NCI-H146 treated with DMSO at 0.1 percent for 48 hours (cell line): ENCODE measurements around the gene IFI27L1.

Experiments used
- DNase-seq: peaks from one replicate; lab custom pipeline; 2025; ENCODE audit not compliant: unreplicated experiment; lab: John Stamatoyannopoulos, UW

Gene IFI27L1

GRCh38 chr14:94113490-94113889 is 32.4 kb downstream of the IFI27L1 start:
- no peak for DNase-seq

- no peak for DNase-seq
Measured at GRCh38 chr14:94113908-94114588, 32.9 kb downstream of the IFI27L1 start.

DNA sequence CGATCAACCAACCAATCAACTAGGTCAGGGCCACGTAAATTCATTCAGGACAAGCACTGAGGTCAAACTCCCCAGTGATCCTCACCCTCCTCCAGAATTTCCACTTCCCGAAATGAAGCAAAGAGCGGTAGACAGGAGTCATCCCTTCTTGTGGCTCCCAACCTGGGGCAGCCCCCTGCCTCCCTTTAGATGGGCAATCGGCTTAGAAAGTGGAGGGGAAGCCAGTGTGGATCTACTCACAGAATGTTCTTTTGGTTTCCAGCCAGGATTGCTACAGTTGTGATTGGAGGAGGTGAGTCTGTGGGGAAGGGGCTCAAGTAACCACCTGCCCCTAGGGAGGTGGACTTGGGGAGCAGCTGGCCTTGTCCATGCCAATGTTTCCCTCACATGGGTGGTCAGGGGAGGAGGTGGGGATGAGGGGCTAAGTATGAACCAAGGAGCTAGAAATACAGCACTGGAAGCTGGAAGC is 33.5 kb downstream of the IFI27L1 start:
- DNase-seq = no peak

DNA sequence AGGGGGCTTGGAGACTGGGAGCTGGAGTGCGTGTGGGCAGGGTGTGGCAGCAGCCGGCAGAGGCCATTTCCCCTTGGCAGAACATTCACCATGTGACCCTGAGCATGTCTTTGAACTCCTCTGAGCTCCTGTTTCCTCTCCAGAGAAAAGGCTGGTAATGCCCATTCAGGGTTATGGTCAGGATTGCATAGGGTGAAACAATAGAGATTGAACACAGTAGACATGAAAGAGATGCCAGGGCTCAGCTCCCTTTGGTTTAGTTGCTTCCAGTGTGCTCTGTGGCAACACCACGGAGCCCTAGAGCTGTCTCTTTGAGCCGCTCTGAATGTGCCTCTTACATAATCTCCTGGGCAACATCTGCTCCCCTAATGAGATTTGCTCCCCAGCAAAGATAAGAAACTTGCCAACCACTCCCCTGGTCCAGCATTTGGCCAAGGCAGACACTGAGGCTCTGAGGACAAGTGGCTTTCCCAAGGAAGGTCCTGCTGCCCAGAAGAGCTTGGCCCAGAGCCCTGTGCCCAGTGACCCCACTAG is 34.0 kb downstream of the IFI27L1 start:
- DNase-seq = no peak

DNA sequence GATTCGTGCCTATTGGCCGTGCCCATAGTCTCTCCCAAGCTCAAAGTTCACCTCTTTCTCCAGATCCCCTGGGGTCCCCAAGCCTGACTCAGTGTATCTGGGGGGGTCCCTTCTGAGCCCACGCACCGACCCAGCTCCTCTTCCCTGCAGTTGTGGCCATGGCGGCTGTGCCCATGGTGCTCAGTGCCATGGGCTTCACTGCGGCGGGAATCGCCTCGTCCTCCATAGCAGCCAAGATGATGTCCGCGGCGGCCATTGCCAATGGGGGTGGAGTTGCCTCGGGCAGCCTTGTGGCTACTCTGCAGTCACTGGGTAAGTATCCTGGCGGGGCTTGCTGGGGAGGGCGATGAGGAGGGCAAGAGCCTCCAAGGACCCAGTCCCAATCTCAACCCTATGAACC is 34.5 kb downstream of the IFI27L1 start:
- no peak for DNase-seq

DNA sequence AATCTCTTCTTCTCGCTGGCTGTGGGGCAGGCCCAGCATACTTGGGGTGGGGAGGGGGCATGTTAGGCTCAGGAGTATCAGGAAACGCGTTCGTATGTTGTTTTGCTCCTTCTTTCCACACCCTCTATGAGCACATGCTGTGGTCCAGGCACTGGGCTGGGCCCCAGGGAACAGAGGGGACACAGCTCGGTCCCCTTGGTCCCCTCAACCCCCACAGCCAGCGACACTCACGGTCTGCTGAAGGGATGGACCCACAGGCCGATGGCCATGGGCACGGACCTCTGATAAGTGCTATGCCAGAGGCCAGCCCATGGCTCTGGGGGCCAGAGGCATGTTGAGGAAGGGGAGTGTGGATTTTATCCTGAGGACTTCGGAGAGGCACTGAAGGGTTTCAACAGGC is 35.6 kb downstream of the IFI27L1 start:
- no peak for DNase-seq

GRCh38 chr14:94117856-94118255 is 36.7 kb downstream of the IFI27L1 start:
- DNase-seq = no peak

- DNase-seq = no peak
Measured at GRCh38 chr14:94119071-94119470, 38.0 kb downstream of the IFI27L1 start.

GRCh38 chr14:94120667-94121340 is 39.7 kb downstream of the IFI27L1 start:
- no peak for DNase-seq

DNA sequence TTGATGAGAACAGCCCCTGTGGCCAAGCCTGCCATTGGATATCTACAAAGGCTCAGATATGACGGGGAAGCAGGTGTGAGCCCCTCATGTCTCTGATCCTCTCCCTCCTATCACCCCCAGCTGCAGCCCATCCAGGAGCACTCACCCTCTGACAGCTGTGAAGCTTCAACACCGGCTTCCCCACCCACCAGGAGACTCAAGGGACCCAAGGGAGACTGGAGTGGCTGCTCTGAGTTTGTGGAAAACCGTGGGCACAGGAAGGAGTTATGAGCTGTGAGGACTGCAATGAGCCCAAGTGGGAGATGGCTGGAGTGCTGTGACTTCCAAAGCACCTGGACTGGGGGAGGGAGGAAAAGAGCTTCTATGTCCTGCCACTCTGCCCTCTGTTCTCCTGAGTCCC is 40.4 kb downstream of the IFI27L1 start:
- no peak for DNase-seq

GRCh38 chr14:94122438-94122837 is 41.3 kb downstream of the IFI27L1 start:
- no peak for DNase-seq

GRCh38 chr14:94123296-94123695 is 42.2 kb downstream of the IFI27L1 start:
- no peak for DNase-seq

GRCh38 chr14:94123868-94124267 is 42.8 kb downstream of the IFI27L1 start:
- DNase-seq = no peak

- DNase-seq = no peak
Measured at GRCh38 chr14:94124582-94125377, 43.7 kb downstream of the IFI27L1 start.

DNA sequence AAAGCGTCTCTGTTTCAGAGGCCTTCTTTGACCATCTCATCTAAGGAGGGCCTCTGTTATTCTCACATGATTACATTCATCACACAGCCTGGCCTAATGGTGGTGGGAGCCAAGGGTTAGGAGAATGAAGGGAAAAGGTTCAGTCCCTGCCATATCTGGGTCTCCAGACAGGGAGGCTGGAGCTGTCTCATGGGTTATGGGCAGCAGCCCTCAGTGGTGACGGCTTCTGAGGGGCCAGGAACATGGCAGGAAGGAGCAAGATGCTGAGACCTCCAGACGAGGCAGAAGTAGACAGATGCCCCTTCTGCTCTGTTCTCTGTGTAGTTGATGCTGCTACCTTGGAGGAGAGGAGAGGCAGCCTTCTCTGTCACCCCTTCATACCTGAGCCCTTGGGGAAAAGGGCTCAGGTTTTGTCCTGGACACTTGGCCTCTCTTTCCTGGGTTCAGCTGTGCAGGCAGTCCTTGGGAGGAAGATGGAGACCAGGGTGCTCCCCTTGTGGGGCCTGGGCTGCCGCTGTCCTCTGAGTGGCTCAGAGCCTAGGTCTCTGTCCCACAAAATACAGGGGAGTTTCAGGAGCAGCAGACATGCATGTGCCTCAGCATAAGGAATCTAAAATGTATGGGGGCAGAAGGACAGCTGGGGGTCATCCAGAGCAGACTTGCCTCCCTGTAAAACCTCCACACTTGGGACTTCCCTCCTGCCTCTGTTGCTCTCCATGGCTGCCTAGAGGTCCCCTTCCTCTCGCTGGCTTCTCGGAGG is 44.7 kb downstream of the IFI27L1 start:
- no peak for DNase-seq

GRCh38 chr14:94126419-94126677 is 45.2 kb downstream of the IFI27L1 start:
- DNase-seq = no peak

DNA sequence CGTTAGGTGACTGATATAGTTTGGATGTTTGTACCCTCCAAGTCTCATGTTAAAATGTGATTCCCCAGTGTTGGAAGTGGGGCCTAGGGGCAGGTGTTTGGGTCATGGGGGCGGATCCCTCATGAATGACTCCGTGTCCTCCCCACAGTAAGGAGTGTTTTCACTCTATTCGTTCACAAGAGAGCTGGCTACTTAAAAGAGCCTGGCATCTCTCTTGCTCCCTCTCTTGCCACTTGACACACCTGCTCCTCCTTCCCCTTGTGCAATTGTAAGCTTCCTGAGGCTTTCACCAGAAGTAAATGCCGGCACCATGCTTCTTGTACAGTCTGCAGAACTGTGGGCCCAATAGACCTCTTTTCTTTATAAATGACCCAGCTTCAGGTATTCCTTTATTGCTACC is 45.7 kb downstream of the IFI27L1 start:
- DNase-seq = no peak

- DNase-seq = no peak
Measured at GRCh38 chr14:94127330-94127729, 46.2 kb downstream of the IFI27L1 start.

GRCh38 chr14:94128216-94128839 is 47.2 kb downstream of the IFI27L1 start:
- no peak for DNase-seq

GRCh38 chr14:94129111-94129757 is 48.1 kb downstream of the IFI27L1 start, which contains the start of gene IFI27L2:
TSS of gene IFI27L2 (minus strand) at chr14:94129604. CDS start at chr14:94129564, 40 bp downstream.
- DNase-seq = peak; percentile 2
